ENCODE data around the gene WDR83. TPM values are rescaled to one million over a fixed set of nuclear protein-coding genes. Genes with fewer than 3 reads are reported as not detected.

The WDR83 gene
- polyA plus RNA-seq, 3 donors = 7.9 to 9.9 (median 8.5) TPM

DNA sequence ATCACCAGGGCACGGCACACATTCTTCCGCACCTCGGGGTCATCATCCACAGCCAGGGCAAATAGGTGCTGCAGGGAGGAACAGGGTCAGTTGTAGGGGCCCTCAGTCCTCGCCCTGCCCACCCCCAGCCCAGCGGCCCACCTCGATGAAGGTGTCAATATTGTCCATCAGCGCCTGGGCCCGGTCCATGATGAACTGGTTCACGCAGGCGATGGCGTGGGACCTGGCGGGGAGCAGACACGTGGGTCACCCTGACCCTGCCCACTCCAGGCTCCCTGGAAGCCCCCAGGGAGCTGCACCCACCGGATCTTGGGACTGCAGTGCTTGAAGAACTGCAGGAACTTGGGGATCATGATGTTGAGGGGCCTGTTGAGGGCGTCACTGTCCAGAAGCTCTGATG lies 48.5 kb downstream of the WDR83 start:
- Histone ChIP-seq H3K79me2 (ENCODE audit: insufficient read depth, low read length) (peaks cover 30% of the 10 kb centered on the region), H3K4me2 (replicated peaks; ENCODE audit: extremely low read depth, low read length, poor library complexity, severe bottlenecking) (no peak overlapping the region), H3K9ac (ENCODE audit: insufficient read depth, low read length, poor library complexity, severe bottlenecking) (no peak overlapping the region), H3K27me3 (ENCODE audit: control insufficient read depth in 2 of 2, insufficient read depth in 2 of 2, low read length in 2 of 2) (no peaks in the 10 kb centered on the region), H3K4me3 (replicated peaks in 1 of 3; ENCODE audit: low read depth in 2 of 3, low read length in 3 of 3) (no peak overlapping the region), H3K4me1 (ENCODE audit: control insufficient read depth in 1 of 2, insufficient read depth in 2 of 2, low read length in 2 of 2) (no peaks in the 10 kb centered on the region), H3K36me3 (replicated peaks in 1 of 2; ENCODE audit: control insufficient read depth in 1 of 2, insufficient read depth in 2 of 2, low read length in 2 of 2) (peaks cover 53 to 75% of the 10 kb centered on the region in 2 donors), H2AFZ (ENCODE audit: insufficient read depth, low read depth, low read length, poor library complexity, severe bottlenecking) (no peak overlapping the region), H3K27ac (ENCODE audit: low read depth in 1 of 2, low read length in 2 of 2) (no peak overlapping the region), H3K9me3 (replicated peaks in 1 of 2; ENCODE audit: control insufficient read depth in 1 of 2, insufficient read depth in 1 of 2, low read length in 2 of 2) (no peaks in the 10 kb centered on the region), H4K20me1 (ENCODE audit: insufficient read depth, low read length) (no peaks in the 10 kb centered on the region)
- Mint-ChIP-seq H3K36me3 (peaks cover 62 to 85% of the 10 kb centered on the region in 2 donors), H3K27ac (no peak overlapping the region), H3K4me1 (peaks cover 2% of the 10 kb centered on the region), H3K27me3 (ENCODE audit: low read depth in 3 of 3) (peaks cover 0 to 1% (median 0%) of the 10 kb centered on the region in 3 donors), H3K9me3 (peaks cover 0 to 4% (median 0%) of the 10 kb centered on the region in 7 donors), H3K4me3 (no peak overlapping the region)
- TF ChIP-seq, protein P1, sequence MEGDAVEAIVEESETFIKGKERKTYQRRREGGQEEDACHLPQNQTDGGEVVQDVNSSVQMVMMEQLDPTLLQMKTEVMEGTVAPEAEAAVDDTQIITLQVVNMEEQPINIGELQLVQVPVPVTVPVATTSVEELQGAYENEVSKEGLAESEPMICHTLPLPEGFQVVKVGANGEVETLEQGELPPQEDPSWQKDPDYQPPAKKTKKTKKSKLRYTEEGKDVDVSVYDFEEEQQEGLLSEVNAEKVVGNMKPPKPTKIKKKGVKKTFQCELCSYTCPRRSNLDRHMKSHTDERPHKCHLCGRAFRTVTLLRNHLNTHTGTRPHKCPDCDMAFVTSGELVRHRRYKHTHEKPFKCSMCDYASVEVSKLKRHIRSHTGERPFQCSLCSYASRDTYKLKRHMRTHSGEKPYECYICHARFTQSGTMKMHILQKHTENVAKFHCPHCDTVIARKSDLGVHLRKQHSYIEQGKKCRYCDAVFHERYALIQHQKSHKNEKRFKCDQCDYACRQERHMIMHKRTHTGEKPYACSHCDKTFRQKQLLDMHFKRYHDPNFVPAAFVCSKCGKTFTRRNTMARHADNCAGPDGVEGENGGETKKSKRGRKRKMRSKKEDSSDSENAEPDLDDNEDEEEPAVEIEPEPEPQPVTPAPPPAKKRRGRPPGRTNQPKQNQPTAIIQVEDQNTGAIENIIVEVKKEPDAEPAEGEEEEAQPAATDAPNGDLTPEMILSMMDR (IDR thresholded peaks at IDR 0.05) = no peak
- 99% methylated on average over 8 of the region's 15 CpGs for WGBS (ENCODE audit: insufficient coverage)
- no peak for DNase-seq
- intact Hi-C loops (cut with micrococcal nuclease) = no loop called here

DNA sequence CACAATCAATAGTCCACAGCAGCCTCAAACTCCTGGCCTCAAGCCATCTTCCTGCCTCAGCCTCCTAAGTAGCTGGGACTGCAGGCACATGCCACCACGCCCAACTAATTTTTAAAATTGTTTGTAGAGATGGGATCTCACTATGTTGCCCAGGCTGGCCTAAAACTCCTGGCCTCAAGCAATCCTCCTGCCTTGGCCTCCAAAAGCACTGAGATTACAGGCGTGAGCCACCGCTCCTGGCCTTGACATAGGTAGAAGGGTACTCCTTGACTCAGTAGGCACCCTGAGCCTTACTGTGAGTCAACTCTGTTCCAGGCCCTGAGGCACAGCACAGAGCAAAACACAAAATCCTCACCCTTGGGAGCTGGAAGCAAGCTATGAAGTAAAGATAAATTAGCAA lies 49.3 kb downstream of the WDR83 start:
- no peak overlapping the region for H3K27ac Mint-ChIP-seq

More for the DNA sequence above, 49.3 kb downstream of the WDR83 start:
- H2AFZ ChIP-seq (ENCODE audit: insufficient read depth, low read depth, low read length, poor library complexity, severe bottlenecking) = no peak overlapping the region
- H3K9ac ChIP-seq (ENCODE audit: insufficient read depth, low read length, poor library complexity, severe bottlenecking) = no peak overlapping the region
- no peak overlapping the region for H3K4me2 ChIP-seq (replicated peaks; ENCODE audit: extremely low read depth, low read length, poor library complexity, severe bottlenecking)
- Mint-ChIP-seq H3K36me3 (peaks cover 55 to 77% of the 10 kb centered on the region in 2 donors), H3K27me3 (ENCODE audit: low read depth in 3 of 3) (peaks cover 0 to 1% (median 0%) of the 10 kb centered on the region in 3 donors), H3K4me3 (no peak overlapping the region), H3K9me3 (peaks cover 0 to 4% (median 0%) of the 10 kb centered on the region in 7 donors), H3K4me1 (peaks cover 8% of the 10 kb centered on the region)
- WGBS (ENCODE audit: insufficient coverage) = no CpG with 5 or more reads among the region's 3 CpGs
- H3K9me3 ChIP-seq (replicated peaks in 1 of 2; ENCODE audit: control insufficient read depth in 1 of 2, insufficient read depth in 1 of 2, low read length in 2 of 2) = no peaks in the 10 kb centered on the region
- H3K27me3 ChIP-seq (ENCODE audit: control insufficient read depth in 2 of 2, insufficient read depth in 2 of 2, low read length in 2 of 2) = no peaks in the 10 kb centered on the region
- H3K4me3 ChIP-seq (replicated peaks in 1 of 3; ENCODE audit: low read depth in 2 of 3, low read length in 3 of 3) = no peak overlapping the region
- no peak overlapping the region for H3K27ac ChIP-seq (ENCODE audit: low read depth in 1 of 2, low read length in 2 of 2)
- no peaks in the 10 kb centered on the region for H4K20me1 ChIP-seq (ENCODE audit: insufficient read depth, low read length)
- DNase-seq = no peak
- H3K36me3 ChIP-seq (replicated peaks in 1 of 2; ENCODE audit: control insufficient read depth in 1 of 2, insufficient read depth in 2 of 2, low read length in 2 of 2) = peaks cover 46 to 67% of the 10 kb centered on the region in 2 donors
- TF ChIP-seq, protein P1 (IDR thresholded peaks at IDR 0.05) = no peak
- peaks cover 5 to 7% of the 10 kb centered on the region in 2 donors for H3K4me1 ChIP-seq (ENCODE audit: control insufficient read depth in 1 of 2, insufficient read depth in 2 of 2, low read length in 2 of 2)
- intact Hi-C loops (cut with micrococcal nuclease) = loop anchor here in 1 of 2 donors (2.0 kb wide), 1 partner anchor 41 kb away; no protein-coding TSS in a partner anchor
- peaks cover 38% of the 10 kb centered on the region for H3K79me2 ChIP-seq (ENCODE audit: insufficient read depth, low read length)
